Measurements from ENCODE around the gene SSH3. TPM values are rescaled to one million over a fixed set of nuclear protein-coding genes. Genes with fewer than 3 reads are reported as not detected.

The SSH3 gene
- total and polyA plus RNA-seq, 2 of the 4 experiments (the other 2 are of a cell fraction), result 7.3 to 26.7 TPM

- Histone ChIP-seq H3K27ac (ENCODE audit: insufficient read depth, low read length) (peak overlapping the region; percentile 43), H2AFZ (replicated peaks; ENCODE audit: low read length, poor library complexity) (no peak overlapping the region), H3K9me1 (ENCODE audit: insufficient read depth, low read length) (peaks cover 22% of the 10 kb centered on the region; the same call in 1 of the 2 replicates), H3K79me1 (ENCODE audit: low read depth in 1 of 2, low read length in 2 of 2) (peaks cover 19 to 64% of the 10 kb centered on the region in 2 experiments), H2BK5ac (ENCODE audit: low read depth, low read length, poor library complexity, severe bottlenecking) (peak overlapping the region; percentile 17), H3K27me3 (ENCODE audit: control insufficient read depth, insufficient read depth, low read length) (no peaks in the 10 kb centered on the region), H2BK20ac (ENCODE audit: low read depth, low read length) (no peak overlapping the region), H3K4me2 (ENCODE audit: low read depth, low read length) (no peak overlapping the region; the same call in 1 of the 2 replicates), H2AK5ac (ENCODE audit: low read depth, low read length) (0 out of 2 replicates have a peak overlapping the region, but pooled peaks have one; percentile 44), H3K14ac (replicated peaks; ENCODE audit: low read depth, low read length) (no peak overlapping the region), H3K4me3 (ENCODE audit: insufficient read depth, low read depth, low read length) (no peak overlapping the region), H3K36me3 (ENCODE audit: control insufficient read depth, insufficient read depth, low read length) (peaks cover 31% of the 10 kb centered on the region), H2BK120ac (ENCODE audit: low read depth, low read length) (no peak overlapping the region), H4K5ac (ENCODE audit: low read depth, low read length) (no peak overlapping the region), H2AK9ac (replicated peaks; ENCODE audit: low read depth, low read length, poor library complexity) (peak overlapping the region; percentile 70), H4K91ac (ENCODE audit: insufficient read depth, low read depth, low read length) (no peak overlapping the region), H3K9ac (ENCODE audit: low read depth, low read length) (no peak overlapping the region), H2BK15ac (ENCODE audit: low read depth, low read length) (no peak overlapping the region), H4K8ac (ENCODE audit: low read depth in 2 of 2, low read length in 2 of 2) (no peak overlapping the region), H3K23ac (ENCODE audit: low read depth, low read length) (no peak overlapping the region), H4K20me1 (ENCODE audit: insufficient read depth, low read length) (peaks cover 15% of the 10 kb centered on the region), H3K56ac (ENCODE audit: extremely low read depth, insufficient read depth, low read length) (no peak overlapping the region), H3K9me3 (ENCODE audit: control insufficient read depth, insufficient read depth, low read length) (peaks cover 2% of the 10 kb centered on the region; the same call in 1 of the 2 replicates), H3K4me1 (ENCODE audit: control insufficient read depth, insufficient read depth, low read length) (peaks cover 21% of the 10 kb centered on the region), H3K18ac (ENCODE audit: low read depth, low read length) (no peak overlapping the region), H3K4ac (ENCODE audit: low read depth, low read length) (no peak overlapping the region; the same call in 1 of the 2 replicates)
- intact Hi-C loops (cut with micrococcal nuclease) (no loop called here), dilution Hi-C loops (cut with HindIII; ENCODE audit: low sequenced_read_pairs, unreplicated experiment) (no loop called here), in situ Hi-C loops (cut with MboI; ENCODE audit: low sequenced_read_pairs) (no loop called here)
- no peak for TF ChIP-seq FOS (IDR thresholded peaks at IDR 0.05; ENCODE audit: low read depth, low read length)
- no peak for TF ChIP-seq CEBPB (IDR thresholded peaks at IDR 0.05; ENCODE audit: low read depth, low read length)
- no peak for TF ChIP-seq RFX5 (IDR thresholded peaks at IDR 0.05; ENCODE audit: low read depth, low read length)
- no peak for TF ChIP-seq POLR2A (IDR thresholded peaks at IDR 0.05; ENCODE audit: low read depth, low read length)
- TF ChIP-seq MAFK (IDR thresholded peaks at IDR 0.05; ENCODE audit: low read depth, low read length), result no peak
- TF ChIP-seq RCOR1 (IDR thresholded peaks at IDR 0.05; ENCODE audit: insufficient replicate concordance, low read length), result no peak
- no peak for TF ChIP-seq ELK1 (IDR thresholded peaks at IDR 0.05; ENCODE audit: borderline replicate concordance, low read depth, low read length)
- no peak for TF ChIP-seq RAD21 (IDR thresholded peaks at IDR 0.05; ENCODE audit: low read length)
- TF ChIP-seq NFE2L2 (IDR thresholded peaks at IDR 0.05; ENCODE audit: low read depth, low read length), result no peak
- no peak for TF ChIP-seq MAZ (IDR thresholded peaks at IDR 0.05; ENCODE audit: borderline replicate concordance, low read depth, low read length)
- no peak for TF ChIP-seq BHLHE40 (IDR thresholded peaks at IDR 0.05; ENCODE audit: low read depth, low read length)
- TF ChIP-seq MXI1 (IDR thresholded peaks at IDR 0.05; ENCODE audit: borderline replicate concordance, low read depth, low read length), result no peak
- no peak for TF ChIP-seq CTCF (conservative IDR thresholded peaks at IDR 0.05; ENCODE audit: low read depth, low read length)
- no peak for TF ChIP-seq SMC3 (IDR thresholded peaks at IDR 0.05; ENCODE audit: low read depth, low read length)
- TF ChIP-seq CHD1 (IDR thresholded peaks at IDR 0.05; ENCODE audit: low read depth, low read length), result no peak
- no TSS peak for BruUV-seq (replicated peaks)
- DNase-seq (no peak), ATAC-seq (ENCODE audit: low read depth) (no peak)
- WGBS, 2 experiments (ENCODE audit: extremely low coverage in 2 of 2, insufficient read length in 1 of 2), result 95% methylated on average over 9 of the region's 33 CpGs; no CpG with 5 or more reads in 1 of the 2 experiments
- POLR2A ChIA-PET (ENCODE audit: unreplicated experiment), result no interaction called here
- CTCF ChIA-PET, result no interaction called here
These were observed 11.6 kb upstream of the SSH3 start for GRCh38 chr11:67291481-67292381.
